Measurements from ENCODE around the gene MTF2. TPM values are rescaled to one million over a fixed set of nuclear protein-coding genes. Genes with fewer than 3 reads are reported as not detected.

Gene MTF2
- polyA plus RNA-seq, 1 donor (not counting 4 experiments of a cell fraction or from before 2014, with no cell fraction given): 24.8 TPM

DNA sequence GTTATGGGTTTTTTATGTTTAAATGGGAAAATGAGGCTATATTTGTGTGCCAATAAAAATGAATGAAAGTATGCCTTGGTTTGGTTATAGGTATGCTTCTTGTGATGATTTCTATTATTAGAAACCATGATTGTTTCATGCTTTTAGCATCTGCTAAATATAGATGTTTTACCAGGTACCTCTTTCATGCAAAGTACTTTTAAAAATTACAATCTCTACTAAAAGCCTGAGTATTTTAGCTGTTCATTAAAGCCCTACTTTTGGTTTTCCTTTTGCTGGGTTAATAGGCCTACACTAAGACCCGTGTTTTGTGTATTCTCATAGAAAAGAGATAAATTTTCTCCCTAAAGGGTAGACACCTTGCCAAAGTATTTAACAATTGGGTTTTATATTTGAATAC, 32.0 kb downstream of the MTF2 start:
- no peak overlapping the region for H2AFZ ChIP-seq (ENCODE audit: control insufficient read depth, low read length)
- H3K4me2 ChIP-seq (ENCODE audit: control insufficient read depth, extremely low read depth, insufficient read depth, low read depth, low read length): no peak overlapping the region
- no peak for TF ChIP-seq EZH2 (IDR thresholded peaks at IDR 0.05; ENCODE audit: low read length)
- TF ChIP-seq, protein P1, sequence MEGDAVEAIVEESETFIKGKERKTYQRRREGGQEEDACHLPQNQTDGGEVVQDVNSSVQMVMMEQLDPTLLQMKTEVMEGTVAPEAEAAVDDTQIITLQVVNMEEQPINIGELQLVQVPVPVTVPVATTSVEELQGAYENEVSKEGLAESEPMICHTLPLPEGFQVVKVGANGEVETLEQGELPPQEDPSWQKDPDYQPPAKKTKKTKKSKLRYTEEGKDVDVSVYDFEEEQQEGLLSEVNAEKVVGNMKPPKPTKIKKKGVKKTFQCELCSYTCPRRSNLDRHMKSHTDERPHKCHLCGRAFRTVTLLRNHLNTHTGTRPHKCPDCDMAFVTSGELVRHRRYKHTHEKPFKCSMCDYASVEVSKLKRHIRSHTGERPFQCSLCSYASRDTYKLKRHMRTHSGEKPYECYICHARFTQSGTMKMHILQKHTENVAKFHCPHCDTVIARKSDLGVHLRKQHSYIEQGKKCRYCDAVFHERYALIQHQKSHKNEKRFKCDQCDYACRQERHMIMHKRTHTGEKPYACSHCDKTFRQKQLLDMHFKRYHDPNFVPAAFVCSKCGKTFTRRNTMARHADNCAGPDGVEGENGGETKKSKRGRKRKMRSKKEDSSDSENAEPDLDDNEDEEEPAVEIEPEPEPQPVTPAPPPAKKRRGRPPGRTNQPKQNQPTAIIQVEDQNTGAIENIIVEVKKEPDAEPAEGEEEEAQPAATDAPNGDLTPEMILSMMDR (optimal IDR thresholded peaks at IDR 0.05 in 1 of 3, IDR thresholded peaks at IDR 0.05 in 1 of 3, conservative IDR thresholded peaks at IDR 0.05 in 1 of 3; ENCODE audit: extremely low read depth in 1 of 3, insufficient read depth in 2 of 3, low read length in 3 of 3): no peak
- H3K27me3 ChIP-seq (ENCODE audit: control insufficient read depth, extremely low read depth, insufficient read depth, low read length): no peaks in the 10 kb centered on the region
- DNase-seq (ENCODE audit: low read depth, low spot score): no peak
- no peak overlapping the region for H3K9ac ChIP-seq (ENCODE audit: control insufficient read depth, extremely low read depth, insufficient read depth, low read length)
- H3K9me1 ChIP-seq (ENCODE audit: control insufficient read depth, extremely low read depth, insufficient read depth, low read length): no peaks in the 10 kb centered on the region
- H3K79me2 ChIP-seq (ENCODE audit: control insufficient read depth, insufficient read depth, low read length): peaks cover 46% of the 10 kb centered on the region
- dilution Hi-C loops (cut with MboI; ENCODE audit: extremely low pct_ligation_motif_present, low sequenced_read_pairs): no loop called here
- FAIRE-seq: no peak
- no peaks in the 10 kb centered on the region for H3K4me1 ChIP-seq (ENCODE audit: control insufficient read depth, extremely low read depth, insufficient read depth, low read length)
- H3K36me3 ChIP-seq (ENCODE audit: control insufficient read depth in 2 of 2, extremely low read depth in 1 of 2, insufficient read depth in 2 of 2, low read length in 2 of 2): peaks cover 0 to 1% of the 10 kb centered on the region in 2 experiments
- peaks cover 2% of the 10 kb centered on the region for H4K20me1 ChIP-seq (ENCODE audit: control insufficient read depth, extremely low read depth, insufficient read depth, low read length)
- H3K27ac ChIP-seq (ENCODE audit: control insufficient read depth, insufficient read depth, low read length): no peak overlapping the region
- no peak overlapping the region for H3K4me3 ChIP-seq (ENCODE audit: control insufficient read depth in 2 of 3, extremely low read depth in 1 of 3, insufficient read depth in 2 of 3, low read depth in 1 of 3, low read length in 3 of 3)
- no peaks in the 10 kb centered on the region for H3K9me3 ChIP-seq (ENCODE audit: control insufficient read depth, low read depth, low read length)

DNA sequence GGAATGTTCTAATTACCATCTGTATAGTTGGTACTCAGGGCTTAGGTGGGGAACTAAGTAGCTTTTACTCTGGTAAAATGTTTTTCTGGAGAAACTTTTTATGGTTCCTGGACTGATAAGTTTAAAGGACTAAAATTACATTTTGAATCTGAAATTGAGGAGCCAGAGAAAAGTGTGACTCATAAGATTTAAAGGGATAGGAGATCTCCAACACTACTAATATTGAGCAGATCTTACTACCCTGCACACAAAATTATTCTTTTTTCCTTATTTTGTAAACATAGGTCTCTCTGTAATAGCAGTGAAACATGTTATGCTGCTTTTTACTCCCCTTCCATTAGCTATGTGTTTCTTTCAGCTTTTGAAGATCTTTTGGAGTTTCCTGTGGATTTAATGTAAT, 32.5 kb downstream of the MTF2 start:
- Histone ChIP-seq H3K4me3 (ENCODE audit: control insufficient read depth in 2 of 3, extremely low read depth in 1 of 3, insufficient read depth in 2 of 3, low read depth in 1 of 3, low read length in 3 of 3) (no peak overlapping the region), H4K20me1 (ENCODE audit: control insufficient read depth, extremely low read depth, insufficient read depth, low read length) (peaks cover 2% of the 10 kb centered on the region), H3K9me3 (ENCODE audit: control insufficient read depth, low read depth, low read length) (no peaks in the 10 kb centered on the region), H3K9me1 (ENCODE audit: control insufficient read depth, extremely low read depth, insufficient read depth, low read length) (no peaks in the 10 kb centered on the region), H3K4me2 (ENCODE audit: control insufficient read depth, extremely low read depth, insufficient read depth, low read depth, low read length) (no peak overlapping the region), H3K27me3 (ENCODE audit: control insufficient read depth, extremely low read depth, insufficient read depth, low read length) (no peaks in the 10 kb centered on the region), H3K9ac (ENCODE audit: control insufficient read depth, extremely low read depth, insufficient read depth, low read length) (no peak overlapping the region), H3K36me3 (ENCODE audit: control insufficient read depth in 2 of 2, extremely low read depth in 1 of 2, insufficient read depth in 2 of 2, low read length in 2 of 2) (peaks cover 0 to 4% of the 10 kb centered on the region in 2 experiments), H3K27ac (ENCODE audit: control insufficient read depth, insufficient read depth, low read length) (no peak overlapping the region), H2AFZ (ENCODE audit: control insufficient read depth, low read length) (no peak overlapping the region), H3K4me1 (ENCODE audit: control insufficient read depth, extremely low read depth, insufficient read depth, low read length) (no peaks in the 10 kb centered on the region), H3K79me2 (ENCODE audit: control insufficient read depth, insufficient read depth, low read length) (peaks cover 42% of the 10 kb centered on the region)
- DNase-seq (ENCODE audit: low read depth, low spot score) (no peak), FAIRE-seq (no peak)
- dilution Hi-C loops (cut with MboI; ENCODE audit: extremely low pct_ligation_motif_present, low sequenced_read_pairs): no loop called here
- no peak for TF ChIP-seq EZH2 (IDR thresholded peaks at IDR 0.05; ENCODE audit: low read length)
- TF ChIP-seq, protein P1 (optimal IDR thresholded peaks at IDR 0.05 in 1 of 3, IDR thresholded peaks at IDR 0.05 in 1 of 3, conservative IDR thresholded peaks at IDR 0.05 in 1 of 3; ENCODE audit: extremely low read depth in 1 of 3, insufficient read depth in 2 of 3, low read length in 3 of 3): no peak

Measured in keratinocyte (primary cell).